ENCODE data around the gene PODXL.
A peak's percentile ranks its signal among the peaks of the same experiment; 100 is the strongest.

The PODXL gene

GRCh38 chr7:131564640-131565039, 8.2 kb upstream of the PODXL start:
- DNase-seq (ENCODE audit: low spot score): no peak

GRCh38 chr7:131563918-131564317, 7.5 kb upstream of the PODXL start:
- DNase-seq (ENCODE audit: low spot score): no peak

GRCh38 chr7:131562941-131563340, 6.5 kb upstream of the PODXL start:
- no peak for DNase-seq (ENCODE audit: low spot score)

- DNase-seq (ENCODE audit: low spot score): no peak
Measured at GRCh38 chr7:131560061-131560460, 3.6 kb upstream of the PODXL start.

- DNase-seq (ENCODE audit: low spot score): no peak
Measured at GRCh38 chr7:131557652-131558385, 1.4 kb upstream of the PODXL start.

GRCh38 chr7:131556909-131557651, 652 bp upstream of the PODXL start:
- DNase-seq (ENCODE audit: low spot score): no peak

- peak; percentile 24 for DNase-seq (ENCODE audit: low spot score)
Measured at GRCh38 chr7:131555552-131556052, 826 bp downstream of the PODXL start.

GRCh38 chr7:131554880-131555516, 1.4 kb downstream of the PODXL start:
- peak; percentile 61 for DNase-seq (ENCODE audit: low spot score)

- no peak for DNase-seq (ENCODE audit: low spot score)
Measured at GRCh38 chr7:131553931-131554330, 2.5 kb downstream of the PODXL start.

GRCh38 chr7:131552053-131552452, 4.4 kb downstream of the PODXL start:
- no peak for DNase-seq (ENCODE audit: low spot score)

GRCh38 chr7:131550846-131551245, 5.6 kb downstream of the PODXL start:
- no peak for DNase-seq (ENCODE audit: low spot score)

GRCh38 chr7:131548371-131548770, 8.1 kb downstream of the PODXL start:
- DNase-seq (ENCODE audit: low spot score): no peak

- DNase-seq (ENCODE audit: low spot score): no peak
Measured at GRCh38 chr7:131547589-131547988, 8.8 kb downstream of the PODXL start.

GRCh38 chr7:131546583-131547141, 9.8 kb downstream of the PODXL start:
- DNase-seq (ENCODE audit: low spot score): peak; percentile 86

GRCh38 chr7:131546126-131546525, 10.3 kb downstream of the PODXL start:
- no peak for DNase-seq (ENCODE audit: low spot score)

- no peak for DNase-seq (ENCODE audit: low spot score)
Measured at GRCh38 chr7:131544449-131545301, 11.8 kb downstream of the PODXL start.

- no peak for DNase-seq (ENCODE audit: low spot score)
Measured at GRCh38 chr7:131544021-131544420, 12.4 kb downstream of the PODXL start.

- no peak for DNase-seq (ENCODE audit: low spot score)
Measured at GRCh38 chr7:131543298-131543697, 13.1 kb downstream of the PODXL start.

GRCh38 chr7:131540491-131541162, 15.8 kb downstream of the PODXL start:
- no peak for DNase-seq (ENCODE audit: low spot score)

GRCh38 chr7:131538813-131539179, 17.6 kb downstream of the PODXL start:
- no peak for DNase-seq (ENCODE audit: low spot score)

Measured in germinal center (tissue), 1 donor.